SH-SY5Y (cell line): ENCODE data around the gene MPDU1.

ENCODE experiments used
- GATA2 ChIP-seq: IDR thresholded peaks from 2 replicates; pipeline ENCODE4 v1.6.1; 2011; ENCODE audit warnings: mild to moderate bottlenecking, low read depth, low read length
- GATA3 ChIP-seq: IDR thresholded peaks from 2 replicates; pipeline ENCODE4 v1.6.1; 2011; ENCODE audit warnings: low read depth, mild to moderate bottlenecking, low read length, moderate library complexity

GRCh38 chr17:7610641-7611040, 27.0 kb downstream of the MPDU1 start:
- no peak for TF ChIP-seq GATA2
- no peak for TF ChIP-seq GATA3
